H9 (cell line): ENCODE data around the gene DCHS2. TPM values are rescaled to one million over a fixed set of nuclear protein-coding genes. Genes with fewer than 3 reads are reported as not detected.

Experiments used
- DNase-seq: peaks from one replicate; pipeline ENCODE4 v3.0.0-alpha.2; 2017
- H2AFZ ChIP-seq: one replicate; pipeline ENCODE4 v1.6.1; 2013; ENCODE audit warnings: mild to moderate bottlenecking, low read length, control low read depth, moderate library complexity
- H2AK5ac ChIP-seq: 2 replicates; pipeline ENCODE4 v1.6.1; 2013; ENCODE audit warnings: low read length, control low read depth, mixed read lengths; ENCODE audit not compliant: insufficient read length
- H2BK120ac ChIP-seq: one replicate; pipeline ENCODE4 v1.6.1; 2013; ENCODE audit warnings: low read depth, mild to moderate bottlenecking, low read length, control low read depth, inconsistent platforms; ENCODE audit not compliant: poor library complexity, severe bottlenecking
- H2BK12ac ChIP-seq: 2 replicates; pipeline ENCODE4 v1.6.1; 2013; ENCODE audit warnings: low read length, control low read depth, mixed read lengths, low read depth; ENCODE audit not compliant: insufficient read length
- H2BK15ac ChIP-seq: 2 replicates; pipeline ENCODE4 v1.6.1; 2013; ENCODE audit warnings: low read depth, low read length, control low read depth
- H2BK20ac ChIP-seq: one replicate; pipeline ENCODE4 v1.6.1; 2013; ENCODE audit warnings: low read depth, mild to moderate bottlenecking, low read length, control low read depth, inconsistent platforms; ENCODE audit not compliant: poor library complexity, severe bottlenecking
- H2BK5ac ChIP-seq: 2 replicates; pipeline ENCODE4 v1.6.1; 2013; ENCODE audit warnings: low read length, control low read depth, mixed read lengths; ENCODE audit not compliant: insufficient read length
- H3K14ac ChIP-seq: 2 replicates; pipeline ENCODE4 v1.6.1; 2013; ENCODE audit warnings: low read length, control low read depth; ENCODE audit not compliant: insufficient read depth
- H3K18ac ChIP-seq: 2 replicates; pipeline ENCODE4 v1.6.1; 2013; ENCODE audit warnings: low read depth, mild to moderate bottlenecking, mixed read lengths, low read length, control low read depth; ENCODE audit not compliant: insufficient read length
- H3K23ac ChIP-seq: 2 replicates; pipeline ENCODE4 v1.6.1; 2013; ENCODE audit warnings: low read length, control low read depth, mixed read lengths, low read depth; ENCODE audit not compliant: insufficient read length
- H3K23me2 ChIP-seq: 2 replicates; pipeline ENCODE4 v1.6.1; 2013; ENCODE audit warnings: low read depth, mild to moderate bottlenecking, mixed read lengths, low read length, control low read depth; ENCODE audit not compliant: insufficient read length, poor library complexity, severe bottlenecking
- H3K27ac ChIP-seq: 2 replicates; pipeline ENCODE4 v1.5.1; 2013; ENCODE audit warnings: low read length, control low read depth, mixed read lengths, low read depth; ENCODE audit not compliant: insufficient read length
- H3K27me3 ChIP-seq: 2 replicates; pipeline ENCODE4 v1.6.1; 2013; ENCODE audit warnings: low read length, control low read depth, inconsistent platforms; ENCODE audit not compliant: insufficient read depth
- H3K4ac ChIP-seq: 2 replicates; pipeline ENCODE4 v1.6.1; 2013; ENCODE audit warnings: low read depth, mild to moderate bottlenecking, control low read depth, inconsistent platforms, low read length, moderate library complexity
- H3K4me1 ChIP-seq: 2 replicates; pipeline ENCODE4 v1.6.1; 2013; ENCODE audit warnings: low read length, control low read depth, inconsistent platforms; ENCODE audit not compliant: insufficient read depth
- H3K4me2 ChIP-seq: 2 replicates; pipeline ENCODE4 v1.6.1; 2013; ENCODE audit warnings: low read length, control low read depth, mixed read lengths; ENCODE audit not compliant: insufficient read length, insufficient read depth
- H3K56ac ChIP-seq: 2 replicates; pipeline ENCODE4 v1.6.1; 2013; ENCODE audit warnings: low read depth, mild to moderate bottlenecking, mixed read lengths, low read length, control low read depth; ENCODE audit not compliant: insufficient read length
- H3K79me1 ChIP-seq: 2 replicates; pipeline ENCODE4 v1.6.1; 2013; ENCODE audit warnings: low read depth, mild to moderate bottlenecking, moderate library complexity, low read length, control low read depth, inconsistent platforms; ENCODE audit not compliant: insufficient read depth, poor library complexity, severe bottlenecking
- H3K79me2 ChIP-seq: 2 replicates; pipeline ENCODE4 v1.6.1; 2013; ENCODE audit warnings: low read length, control low read depth, inconsistent platforms; ENCODE audit not compliant: insufficient read depth
- H3K9ac ChIP-seq: 2 replicates; pipeline ENCODE4 v1.6.1; 2013; ENCODE audit warnings: low read length, control low read depth, mixed read lengths; ENCODE audit not compliant: insufficient read length; ENCODE audit errors: extremely low read depth
- H3K9me3 ChIP-seq: one replicate; pipeline ENCODE4 v1.6.1; 2013; ENCODE audit warnings: low read depth, low read length, inconsistent platforms; ENCODE audit not compliant: control insufficient read depth
- H3T11ph ChIP-seq: one replicate; pipeline ENCODE4 v1.6.1; 2013; ENCODE audit warnings: mild to moderate bottlenecking, low read length, control low read depth, inconsistent platforms
- H4K20me1 ChIP-seq: one replicate; pipeline ENCODE4 v1.6.1; 2013; ENCODE audit not compliant: control insufficient read depth, insufficient read length, insufficient read depth
- H4K5ac ChIP-seq: 2 replicates; pipeline ENCODE4 v1.6.1; 2013; ENCODE audit warnings: low read depth, mild to moderate bottlenecking, mixed read lengths, low read length, control low read depth; ENCODE audit not compliant: insufficient read length
- H4K8ac ChIP-seq: replicated peaks from 2 replicates; pipeline ENCODE4 v1.6.1; 2013; ENCODE audit warnings: low read length, control low read depth, mixed read lengths, low read depth; ENCODE audit not compliant: insufficient read length
- H4K91ac ChIP-seq: 2 replicates; pipeline ENCODE4 v1.6.1; 2013; ENCODE audit warnings: low read depth, mild to moderate bottlenecking, moderate library complexity, mixed read lengths, low read length, control low read depth; ENCODE audit not compliant: insufficient read length
- H3K27ac Mint-ChIP-seq, 3 experiments: 2 replicates in 2 of 3; 3 replicates in 1 of 3; pipeline ENCODE4 v1.8.0; 2020 to 2021; ENCODE audit warnings: mixed read lengths in 3 of 3, mild to moderate bottlenecking in 1 of 3, moderate library complexity in 1 of 3
- H3K27me3 Mint-ChIP-seq: 2 replicates; pipeline ENCODE4 v1.8.0; 2021; ENCODE audit warnings: low read depth, mild to moderate bottlenecking, moderate library complexity, mixed read lengths
- H3K36me3 Mint-ChIP-seq, 3 experiments: 2 replicates in 2 of 3; 3 replicates in 1 of 3; pipeline ENCODE4 v1.8.0; 2020 to 2021; ENCODE audit warnings: low read depth in 3 of 3, mixed read lengths in 3 of 3; ENCODE audit not compliant: insufficient read depth in 1 of 3
- H3K4me1 Mint-ChIP-seq, 2 experiments: 2 replicates each; pipeline ENCODE4 v1.8.0; 2020; ENCODE audit warnings: mixed read lengths in 2 of 2
- H3K4me3 Mint-ChIP-seq, 2 experiments: 2 replicates in 1 of 2; 3 replicates in 1 of 2; pipeline ENCODE4 v1.8.0; 2020 to 2021; ENCODE audit warnings: mild to moderate bottlenecking in 2 of 2, mixed read lengths in 2 of 2, moderate library complexity in 1 of 2
- H3K9me3 Mint-ChIP-seq, 2 experiments: 2 replicates in 1 of 2; 3 replicates in 1 of 2; pipeline ENCODE4 v1.8.0; 2020; ENCODE audit warnings: mild to moderate bottlenecking in 2 of 2, mixed read lengths in 2 of 2, moderate library complexity in 1 of 2
- WGBS: extraction: QIAGEN DNeasy Blood & Tissue Kit; methylation state at CpG from one replicate; pipeline ENCODE4 v1.1.7; 2013; ENCODE audit warnings: missing lambda C conversion rate, low lambda C conversion rate, mixed read lengths; ENCODE audit not compliant: insufficient read length; ENCODE audit errors: extremely low coverage; 5-methylcytosine and 5-hydroxymethylcytosine counted together
- total RNA-seq: library from RNA; stranded (reverse); gene quantifications from 2 replicates; pipeline ENCODE4 v1.2.1, GENCODE V29; 2021
- TF ChIP-seq, protein P1 (sequence below): fragments of 200-600 bp; sonication (generic); conservative IDR thresholded peaks from 3 replicates; pipeline ENCODE4 v1.8.0; 2021; ENCODE audit warnings: antibody characterized with exemption, mild to moderate bottlenecking

DCHS2 gene
- total RNA-seq, 1 experiment from 2014 or later = 0.57 TPM

DNA sequence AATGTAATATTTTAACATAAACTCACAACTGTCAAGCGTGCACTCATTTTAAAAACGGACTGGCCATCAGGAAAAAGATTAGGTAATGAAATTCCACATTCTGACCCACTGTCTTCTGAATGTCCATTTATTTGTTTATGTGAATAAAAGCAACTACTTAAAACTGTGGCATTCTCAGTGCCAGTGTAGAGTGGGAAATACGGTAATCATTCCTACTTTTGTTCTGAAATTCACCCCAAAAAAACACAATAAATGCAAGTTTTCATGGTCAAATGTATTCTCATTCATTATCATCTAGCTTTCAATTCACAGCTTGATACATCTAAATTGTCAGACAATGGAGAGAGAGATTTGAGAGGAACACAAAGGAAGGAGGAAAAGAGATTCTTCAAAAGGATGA is 260.9 kb downstream of the DCHS2 start:
- H4K5ac ChIP-seq = no peak overlapping the region
- WGBS = no CpG with 5 or more reads among the region's 3 CpGs
- H3K56ac ChIP-seq = no peak overlapping the region
- no peaks in the 10 kb centered on the region for H3K23me2 ChIP-seq
- TF ChIP-seq, protein P1, sequence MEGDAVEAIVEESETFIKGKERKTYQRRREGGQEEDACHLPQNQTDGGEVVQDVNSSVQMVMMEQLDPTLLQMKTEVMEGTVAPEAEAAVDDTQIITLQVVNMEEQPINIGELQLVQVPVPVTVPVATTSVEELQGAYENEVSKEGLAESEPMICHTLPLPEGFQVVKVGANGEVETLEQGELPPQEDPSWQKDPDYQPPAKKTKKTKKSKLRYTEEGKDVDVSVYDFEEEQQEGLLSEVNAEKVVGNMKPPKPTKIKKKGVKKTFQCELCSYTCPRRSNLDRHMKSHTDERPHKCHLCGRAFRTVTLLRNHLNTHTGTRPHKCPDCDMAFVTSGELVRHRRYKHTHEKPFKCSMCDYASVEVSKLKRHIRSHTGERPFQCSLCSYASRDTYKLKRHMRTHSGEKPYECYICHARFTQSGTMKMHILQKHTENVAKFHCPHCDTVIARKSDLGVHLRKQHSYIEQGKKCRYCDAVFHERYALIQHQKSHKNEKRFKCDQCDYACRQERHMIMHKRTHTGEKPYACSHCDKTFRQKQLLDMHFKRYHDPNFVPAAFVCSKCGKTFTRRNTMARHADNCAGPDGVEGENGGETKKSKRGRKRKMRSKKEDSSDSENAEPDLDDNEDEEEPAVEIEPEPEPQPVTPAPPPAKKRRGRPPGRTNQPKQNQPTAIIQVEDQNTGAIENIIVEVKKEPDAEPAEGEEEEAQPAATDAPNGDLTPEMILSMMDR = no peak
- no peaks in the 10 kb centered on the region for H3K79me1 ChIP-seq
- H3K4me2 ChIP-seq = no peak overlapping the region
- H2BK120ac ChIP-seq = no peak overlapping the region
- Mint-ChIP-seq H3K9me3 (no peaks in the 10 kb centered on the region), H3K4me1 (peaks cover 15 to 16% of the 10 kb centered on the region in 2 experiments), H3K36me3 (no peaks in the 10 kb centered on the region), H3K27ac (no peak overlapping the region), H3K27me3 (no peaks in the 10 kb centered on the region), H3K4me3 (no peak overlapping the region)
- no peak overlapping the region for H2AFZ ChIP-seq
- no peak overlapping the region for H3K4ac ChIP-seq
- DNase-seq = no peak
- H4K20me1 ChIP-seq = no peaks in the 10 kb centered on the region
- H2BK5ac ChIP-seq = no peak overlapping the region
- no peak overlapping the region for H2BK12ac ChIP-seq
- H2BK15ac ChIP-seq = no peak overlapping the region
- H2AK5ac ChIP-seq = no peak overlapping the region
- no peak overlapping the region for H3K18ac ChIP-seq
- no peak overlapping the region for H3K9ac ChIP-seq
- no peaks in the 10 kb centered on the region; the same call in 1 of the 2 replicates for H3K4me1 ChIP-seq
- H3K79me2 ChIP-seq = no peaks in the 10 kb centered on the region
- no peak overlapping the region for H3K14ac ChIP-seq
- no peak overlapping the region for H3T11ph ChIP-seq
- no peak overlapping the region for H3K27ac ChIP-seq
- H2BK20ac ChIP-seq = no peak overlapping the region
- no peaks in the 10 kb centered on the region for H3K9me3 ChIP-seq
- no peak overlapping the region for H3K23ac ChIP-seq
- H4K8ac ChIP-seq = no peak overlapping the region
- H3K27me3 ChIP-seq = no peaks in the 10 kb centered on the region
- no peak overlapping the region for H4K91ac ChIP-seq
